Measurements from ENCODE around the gene ESX1. TPM values are rescaled to one million over a fixed set of nuclear protein-coding genes. Genes with fewer than 3 reads are reported as not detected.

Gene ESX1
- total and polyA plus RNA-seq, 3 experiments from 2014 or later = not detected

GRCh38 chrX:104205548-104205947 is 49.2 kb downstream of the ESX1 start:
- ChIA-PET POLR2A (no interaction called here), CTCF (no interaction called here)
- Histone ChIP-seq H3K4me1 (ENCODE audit: insufficient read depth, low read length) (no peaks in the 10 kb centered on the region), H3K27me3 (ENCODE audit: insufficient read depth, low read length, poor library complexity, severe bottlenecking) (no peaks in the 10 kb centered on the region), H3K27ac (ENCODE audit: low read depth, low read length) (no peak overlapping the region), H3K36me3 (ENCODE audit: insufficient read depth, low read length) (no peaks in the 10 kb centered on the region), H3K9me3 (ENCODE audit: low read length) (no peaks in the 10 kb centered on the region), H3K4me3 (ENCODE audit: low read length) (no peak overlapping the region)
- Mint-ChIP-seq H3K36me3 (peaks cover 0 to 5% (median 0%) of the 10 kb centered on the region in 3 donors), H3K4me1 (no peaks in the 10 kb centered on the region), H3K4me3 (no peak overlapping the region), H3K27me3 (peaks cover 0 to under 1% of the 10 kb centered on the region in 2 donors), H3K27ac (no peak overlapping the region), H3K9me3 (no peaks in the 10 kb centered on the region)
- no peak for DNase-seq

Other genes with a start within 250 kb of the ESX1 start
- not detected for gene H2BW1, start 241.2 kb downstream of the ESX1 start, total RNA-seq
- gene H2BW1, start 241.2 kb downstream of the ESX1 start, polyA plus RNA-seq = not detected
- gene H2BW2, start 215.0 kb downstream of the ESX1 start, total RNA-seq = not detected
- gene H2BW2, start 215.0 kb downstream of the ESX1 start, polyA plus RNA-seq = not detected
- gene TMSB15C, start 178.7 kb downstream of the ESX1 start, total RNA-seq = 1 to 10 TPM; 2.1 to 3.3 TPM
- 0.93 TPM for gene TMSB15C, start 178.7 kb downstream of the ESX1 start, polyA plus RNA-seq
- gene ZCCHC18, start 142.4 kb downstream of the ESX1 start, total RNA-seq = 1 to 10 TPM; 2.9 to 3.1 TPM
- 7.0 TPM for gene ZCCHC18, start 142.4 kb downstream of the ESX1 start, polyA plus RNA-seq
- 1 to 10 TPM; 6.8 to 8.5 TPM for gene SLC25A53, start 97.9 kb downstream of the ESX1 start, total RNA-seq
- 9.5 TPM for gene SLC25A53, start 97.9 kb downstream of the ESX1 start, polyA plus RNA-seq
- gene FAM199X, start 88.5 kb downstream of the ESX1 start, total RNA-seq = 10 to 100 TPM; 10.2 to 10.7 TPM
- 8.6 TPM for gene FAM199X, start 88.5 kb downstream of the ESX1 start, polyA plus RNA-seq